AG08396 (cell line): ENCODE data around the gene SELENOT.
A peak's percentile ranks its signal among the peaks of the same experiment; 100 is the strongest.
"Not testable (repeated sequence)": the region's sequence is repeated elsewhere in the genome, so short reads cannot be mapped to it uniquely, and the experiment has no call there.

Source experiments
- DNase-seq: peaks from one replicate; pipeline ENCODE4 v3.0.0; 2012; ENCODE audit warnings: low spot score, mixed read lengths

SELENOT gene, protein sequence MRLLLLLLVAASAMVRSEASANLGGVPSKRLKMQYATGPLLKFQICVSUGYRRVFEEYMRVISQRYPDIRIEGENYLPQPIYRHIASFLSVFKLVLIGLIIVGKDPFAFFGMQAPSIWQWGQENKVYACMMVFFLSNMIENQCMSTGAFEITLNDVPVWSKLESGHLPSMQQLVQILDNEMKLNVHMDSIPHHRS

GRCh38 chr3:150603153-150603979 lies at the start of gene SELENOT:
TSS of gene SELENOT (plus strand) at chr3:150603321. CDS start at chr3:150603363, 42 bp downstream.
- DNase-seq: peak; percentile 99

DNA sequence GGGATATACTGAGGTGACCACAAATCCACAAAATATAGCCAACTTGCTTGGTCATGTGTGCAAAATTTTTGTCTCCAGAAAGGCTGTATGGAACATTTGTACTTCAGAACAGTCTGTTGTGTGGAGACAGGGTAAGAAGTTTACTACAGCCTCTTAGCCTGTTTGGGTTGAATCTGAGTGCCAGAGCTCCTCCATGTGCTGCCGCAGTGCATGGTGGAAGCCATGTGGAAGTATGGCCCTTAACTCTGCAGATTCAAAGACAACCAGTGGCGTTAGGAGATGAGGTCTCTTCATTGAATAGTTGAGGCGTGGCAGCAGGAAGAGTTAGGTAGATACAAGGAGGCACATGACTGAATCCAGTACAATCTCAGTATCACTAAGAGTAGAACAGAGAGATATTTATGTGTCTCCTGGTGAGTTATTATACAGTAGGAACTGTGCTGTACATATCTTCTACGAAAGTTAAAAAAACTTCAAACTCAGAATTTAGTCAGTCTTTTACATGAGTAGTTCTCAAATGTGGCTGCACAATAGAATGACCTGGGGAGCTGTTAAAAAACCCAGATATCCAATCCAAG lies 47.2 kb upstream of the SELENOT start:
- no peak for DNase-seq

- DNase-seq: no peak
Measured at GRCh38 chr3:150556792-150557191, 46.3 kb upstream of the SELENOT start.

DNA sequence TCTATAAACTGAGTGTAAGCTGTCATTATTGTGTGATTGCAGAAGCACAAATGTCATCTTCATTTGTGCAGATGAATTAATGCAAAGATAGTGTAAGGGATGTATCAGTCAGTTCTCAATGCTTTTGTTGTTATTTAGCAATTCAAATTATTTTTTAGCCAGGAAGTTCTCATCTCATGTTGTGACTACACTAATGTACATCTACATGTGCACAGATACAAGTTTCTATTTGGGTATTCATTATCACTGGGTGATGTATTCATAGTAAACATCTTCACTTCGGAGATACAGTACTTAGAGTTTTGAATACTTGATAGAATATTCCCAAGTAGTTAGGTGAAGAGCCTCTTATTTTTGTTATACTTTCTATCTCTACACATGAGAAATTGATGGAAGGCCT lies 45.4 kb upstream of the SELENOT start:
- no peak for DNase-seq

- DNase-seq: no peak
Measured at GRCh38 chr3:150564243-150564642, 38.9 kb upstream of the SELENOT start.

- no peak for DNase-seq
Measured at GRCh38 chr3:150567328-150567727, 35.8 kb upstream of the SELENOT start.

- DNase-seq: no peak
Measured at GRCh38 chr3:150577855-150578254, 25.3 kb upstream of the SELENOT start.

GRCh38 chr3:150581174-150581573 lies 21.9 kb upstream of the SELENOT start:
- DNase-seq: no peak

- no peak for DNase-seq
Measured at GRCh38 chr3:150582620-150583019, 20.5 kb upstream of the SELENOT start.

DNA sequence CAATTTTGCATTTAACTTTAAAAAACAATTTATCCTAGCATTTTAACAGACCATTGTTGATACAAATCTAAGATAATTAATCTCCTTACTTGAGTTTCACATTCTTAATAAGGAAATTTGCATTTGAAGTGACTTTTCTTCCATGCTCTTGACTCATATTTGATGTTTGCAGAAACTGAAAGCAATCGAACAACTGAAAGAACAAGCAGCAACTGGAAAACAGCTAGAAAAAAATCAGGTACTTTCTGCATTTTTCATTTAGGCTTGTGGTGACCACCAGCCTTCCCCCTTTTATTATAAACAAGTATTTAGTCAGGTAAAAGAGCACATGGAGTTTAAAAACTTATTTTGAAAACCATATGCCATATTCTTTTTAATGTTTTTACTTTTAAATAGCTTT lies 20.1 kb upstream of the SELENOT start:
- DNase-seq: no peak

GRCh38 chr3:150588027-150588830 lies 14.9 kb upstream of the SELENOT start:
- no peak for DNase-seq

GRCh38 chr3:150589759-150590158 lies 13.4 kb upstream of the SELENOT start:
- DNase-seq: no peak

- DNase-seq: no peak
Measured at GRCh38 chr3:150594150-150594549, 9.0 kb upstream of the SELENOT start.

DNA sequence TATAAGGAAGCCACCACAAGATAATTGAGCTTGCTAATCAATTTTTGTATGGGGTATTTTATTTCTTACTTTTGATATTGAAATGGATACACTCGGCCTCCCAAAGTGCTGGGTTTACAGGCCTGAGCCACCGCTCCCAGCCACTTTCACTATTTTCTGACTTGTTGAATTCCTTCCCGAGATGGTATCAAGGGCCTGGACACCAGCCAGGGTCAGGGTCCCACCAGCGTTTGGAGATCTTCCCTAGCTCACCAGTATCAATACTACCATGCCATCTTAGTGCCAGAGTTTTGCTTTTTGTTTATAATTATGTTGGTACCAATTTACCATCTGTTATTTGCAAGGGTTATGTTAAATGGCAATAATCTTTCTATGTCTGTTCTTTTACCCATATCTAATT lies 5.5 kb upstream of the SELENOT start:
- no peak for DNase-seq

GRCh38 chr3:150599611-150600297 lies 3.4 kb upstream of the SELENOT start:
- DNase-seq: peak; percentile 40

- DNase-seq: not testable (repeated sequence)
Measured at GRCh38 chr3:150600647-150601530, 2.2 kb upstream of the SELENOT start.

- no peak for DNase-seq
Measured at GRCh38 chr3:150602426-150603152, 532 bp upstream of the SELENOT start.

GRCh38 chr3:150603980-150604319 lies 829 bp downstream of the SELENOT start:
- no peak for DNase-seq

DNA sequence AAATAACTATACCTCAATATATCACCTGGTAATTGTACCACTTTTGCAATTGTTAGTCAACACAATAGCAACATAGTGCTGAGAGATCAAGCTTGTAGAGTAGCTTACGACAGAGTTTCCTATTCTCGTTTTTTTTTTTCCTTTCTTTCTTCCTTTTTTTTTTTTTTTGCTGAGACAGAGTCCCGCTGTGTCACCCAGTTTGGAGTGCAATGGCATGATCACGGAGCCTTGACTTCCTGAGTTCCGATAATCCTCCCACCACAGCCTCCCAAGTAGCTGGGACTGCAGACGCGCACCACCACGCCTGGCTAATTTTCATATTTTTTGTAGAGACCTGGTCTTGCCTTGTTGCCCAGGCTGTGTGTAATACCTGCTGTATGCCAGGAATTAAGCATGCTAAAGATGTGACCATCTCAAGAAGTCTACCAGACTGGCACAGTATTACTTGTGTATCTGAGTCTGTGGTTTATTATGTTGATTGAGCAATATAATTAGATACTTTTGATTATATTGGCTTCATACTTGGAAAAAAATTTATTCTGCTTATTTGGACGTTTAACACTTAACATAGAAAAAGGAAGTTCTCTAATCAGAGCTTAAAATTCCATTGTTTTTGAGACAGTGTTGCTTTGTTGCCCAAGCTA lies 3.0 kb downstream of the SELENOT start:
- DNase-seq: no peak
